Measurements from ENCODE around the gene ADGRD2. TPM values are rescaled to one million over a fixed set of nuclear protein-coding genes. Genes with fewer than 3 reads are reported as not detected.

ADGRD2 gene
- total RNA-seq, 4 donors from 2014 or later: not detected

- H3K36me3 ChIP-seq: no peaks in the 10 kb centered on the region
- no peak overlapping the region for H3K4me3 ChIP-seq (replicated peaks in 1 of 3)
- no peak overlapping the region for H3K27ac ChIP-seq
- TF ChIP-seq CTCF (IDR thresholded peaks at IDR 0.05): no peak
- TF ChIP-seq POLR2A (IDR thresholded peaks at IDR 0.05): no peak
- H3K27me3 ChIP-seq: no peaks in the 10 kb centered on the region
- no peaks in the 10 kb centered on the region for H3K4me1 ChIP-seq
- DNase-seq: no peak
- no peaks in the 10 kb centered on the region for H3K9me3 ChIP-seq
- intact Hi-C loops (cut with DNase I): no loop called here
- 80 to 81% methylated on average over 15 to 16 of the region's 16 CpGs for WGBS, 2 donors
Measured at GRCh38 chr9:124441291-124441690, 9.0 kb upstream of the ADGRD2 start.

GRCh38 chr9:124442379-124442778, 7.9 kb upstream of the ADGRD2 start:
- H3K36me3 ChIP-seq: no peaks in the 10 kb centered on the region
- DNase-seq: no peak
- no peaks in the 10 kb centered on the region for H3K27me3 ChIP-seq
- TF ChIP-seq CTCF (IDR thresholded peaks at IDR 0.05) (no peak), POLR2A (IDR thresholded peaks at IDR 0.05) (no peak)
- H3K27ac ChIP-seq: no peak overlapping the region
- H3K4me1 ChIP-seq: no peaks in the 10 kb centered on the region
- intact Hi-C loops (cut with DNase I): no loop called here
- H3K4me3 ChIP-seq (replicated peaks in 1 of 3): no peak overlapping the region
- H3K9me3 ChIP-seq: no peaks in the 10 kb centered on the region

- no peak overlapping the region for H3K4me3 ChIP-seq (replicated peaks in 1 of 3)
- TF ChIP-seq POLR2A (IDR thresholded peaks at IDR 0.05): no peak
- no peak for TF ChIP-seq CTCF (IDR thresholded peaks at IDR 0.05)
- intact Hi-C loops (cut with DNase I): no loop called here
- no peaks in the 10 kb centered on the region for H3K36me3 ChIP-seq
- H3K27me3 ChIP-seq: no peaks in the 10 kb centered on the region
- DNase-seq: no peak
- 65 to 76% methylated on average over 3 of the region's 3 CpGs for WGBS, 2 donors
- no peak overlapping the region for H3K27ac ChIP-seq
- H3K9me3 ChIP-seq: no peaks in the 10 kb centered on the region
- H3K4me1 ChIP-seq: no peaks in the 10 kb centered on the region
Measured at GRCh38 chr9:124442826-124443225, 7.4 kb upstream of the ADGRD2 start.

- intact Hi-C loops (cut with DNase I): no loop called here
- no peaks in the 10 kb centered on the region for H3K27me3 ChIP-seq
- H3K4me3 ChIP-seq (replicated peaks in 1 of 3): no peak overlapping the region
- DNase-seq: no peak
- 53 to 92% methylated on average over 2 of the region's 2 CpGs for WGBS, 2 donors
- H3K36me3 ChIP-seq: no peaks in the 10 kb centered on the region
- TF ChIP-seq POLR2A (IDR thresholded peaks at IDR 0.05): no peak
- no peak for TF ChIP-seq CTCF (IDR thresholded peaks at IDR 0.05)
- H3K27ac ChIP-seq: no peak overlapping the region
- H3K9me3 ChIP-seq: no peaks in the 10 kb centered on the region
- H3K4me1 ChIP-seq: no peaks in the 10 kb centered on the region
Measured at GRCh38 chr9:124443625-124444024, 6.6 kb upstream of the ADGRD2 start.

- Histone ChIP-seq H3K4me3 (replicated peaks in 1 of 3) (no peak overlapping the region), H3K27me3 (no peaks in the 10 kb centered on the region), H3K4me1 (no peaks in the 10 kb centered on the region), H3K36me3 (no peaks in the 10 kb centered on the region), H3K9me3 (no peaks in the 10 kb centered on the region), H3K27ac (no peak overlapping the region)
- WGBS, 2 donors: 85 to 92% methylated on average over 3 of the region's 3 CpGs
- intact Hi-C loops (cut with DNase I): no loop called here
- no peak for DNase-seq
- no peak for TF ChIP-seq POLR2A (IDR thresholded peaks at IDR 0.05)
Measured at GRCh38 chr9:124444166-124444565, 6.1 kb upstream of the ADGRD2 start.

- TF ChIP-seq CTCF (IDR thresholded peaks at IDR 0.05): no peak
- no peak overlapping the region for H3K27ac ChIP-seq
- H3K4me3 ChIP-seq (replicated peaks in 1 of 3): no peak overlapping the region
- no peaks in the 10 kb centered on the region for H3K9me3 ChIP-seq
- peaks cover 11% of the 10 kb centered on the region for H3K27me3 ChIP-seq
- no peak for DNase-seq
- peaks cover 4 to 8% of the 10 kb centered on the region in 2 donors for H3K4me1 ChIP-seq
- WGBS, 2 donors: 69 to 72% methylated on average over 4 of the region's 4 CpGs
- H3K36me3 ChIP-seq: no peaks in the 10 kb centered on the region
- intact Hi-C loops (cut with DNase I): no loop called here
Measured at GRCh38 chr9:124447297-124447661, 3.0 kb upstream of the ADGRD2 start.

Measured in thyroid gland (tissue), 4 donors.